Measurements from ENCODE around the gene PSMD4. TPM values are rescaled to one million over a fixed set of nuclear protein-coding genes. Genes with fewer than 3 reads are reported as not detected.
A peak's percentile ranks its signal among the peaks of the same experiment; 100 is the strongest.
"Not testable (repeated sequence)": the region's sequence is repeated elsewhere in the genome, so short reads cannot be mapped to it uniquely, and the experiment has no call there.

Gene PSMD4
- total RNA-seq (ENCODE audit: low replicate concordance) = 123 and 162 TPM in 2 replicates

GRCh38 chr1:151254217-151255213 lies at the start of gene PSMD4:
Gene PSMD4 (plus strand): TSS chr1:151254734. CDS start chr1:151254783, 49 bp downstream.
- H3K27me3 Mint-ChIP-seq (ENCODE audit: insufficient read depth, low read depth) = peaks cover 3% of the 10 kb centered on the region
- Histone ChIP-seq H3K4me2 (peak within 1 kb of the TSS; percentile 92), H3K4me3 (peak within 1 kb of the TSS; percentile 86), H3K9me3 (ENCODE audit: low read depth) (no peaks in the 10 kb centered on the region), H3K36me3 (no peaks in the 10 kb centered on the region), H2AFZ (replicated peaks) (peak within 1 kb of the TSS; percentile 69), H3K79me2 (ENCODE audit: low read depth) (peaks cover 51% of the 10 kb centered on the region), H3K27me3 (no peaks in the 10 kb centered on the region), H3K27ac (peak within 1 kb of the TSS; percentile 20), H4K20me1 (ENCODE audit: low read depth) (peaks cover 14% of the 10 kb centered on the region), H3K4me1 (no peaks in the 10 kb centered on the region), H3F3A (ENCODE audit: low read depth) (peaks cover 30% of the 10 kb centered on the region), H3K9ac (peak within 1 kb of the TSS; percentile 85)
- peak; percentile 95 for DNase-seq (ENCODE audit: low spot score)
- peaks cover 19% of the 10 kb centered on the region for H3K4me1 Mint-ChIP-seq
- peaks cover 2% of the 10 kb centered on the region for H3K9me3 Mint-ChIP-seq
- TF ChIP-seq CTCF (IDR thresholded peaks at IDR 0.05) (no peak), EZH2phosphoT487 (IDR thresholded peaks at IDR 0.05) (no peak), EZH2 (IDR thresholded peaks at IDR 0.05) (no peak)
- peak within 1 kb of the TSS; percentile 97 for H3K27ac Mint-ChIP-seq
- H3K4me3 Mint-ChIP-seq = peak within 1 kb of the TSS; percentile 99
- H3K36me3 Mint-ChIP-seq = peaks cover 8% of the 10 kb centered on the region

- not testable (repeated sequence) for DNase-seq (ENCODE audit: low spot score); H3K27me3 Mint-ChIP-seq (ENCODE audit: insufficient read depth, low read depth); H3K4me3 ChIP-seq; H3K9me3 Mint-ChIP-seq; H3K4me1 Mint-ChIP-seq; H3K27ac Mint-ChIP-seq; H3F3A ChIP-seq (ENCODE audit: low read depth); H3K27me3 ChIP-seq; H3K4me3 Mint-ChIP-seq; H2AFZ ChIP-seq (replicated peaks); H3K9me3 ChIP-seq (ENCODE audit: low read depth); H3K4me2 ChIP-seq; H3K27ac ChIP-seq; H3K36me3 ChIP-seq; H3K4me1 ChIP-seq; H3K9ac ChIP-seq
- Histone ChIP-seq H4K20me1 (ENCODE audit: low read depth) (peaks cover 96% of the 10 kb centered on the region), H3K79me2 (ENCODE audit: low read depth) (peaks cover 100% of the 10 kb centered on the region)
- peaks cover 14% of the 10 kb centered on the region for H3K36me3 Mint-ChIP-seq
These were observed 49.1 kb upstream of the PSMD4 start for GRCh38 chr1:151205381-151205965.

GRCh38 chr1:151210830-151211229 lies 43.7 kb upstream of the PSMD4 start:
- H3K4me1 ChIP-seq = no peaks in the 10 kb centered on the region
- no peaks in the 10 kb centered on the region for H3K9me3 ChIP-seq (ENCODE audit: low read depth)
- no peak for DNase-seq (ENCODE audit: low spot score)
- H3K9me3 Mint-ChIP-seq = no peaks in the 10 kb centered on the region
- no peak overlapping the region for H3K27ac ChIP-seq
- no peak overlapping the region for H2AFZ ChIP-seq (replicated peaks)
- H3K36me3 Mint-ChIP-seq = peaks cover 24% of the 10 kb centered on the region
- no peak overlapping the region for H3K4me2 ChIP-seq
- H3K4me1 Mint-ChIP-seq = peaks cover 2% of the 10 kb centered on the region
- peaks cover 3% of the 10 kb centered on the region for H3K27me3 Mint-ChIP-seq (ENCODE audit: insufficient read depth, low read depth)
- no peak overlapping the region for H3K4me3 Mint-ChIP-seq
- no peak overlapping the region for H3K9ac ChIP-seq
- peaks cover 100% of the 10 kb centered on the region for H3K79me2 ChIP-seq (ENCODE audit: low read depth)
- H3F3A ChIP-seq (ENCODE audit: low read depth) = peaks cover 9% of the 10 kb centered on the region
- no peaks in the 10 kb centered on the region for H3K27me3 ChIP-seq
- no peak overlapping the region for H3K27ac Mint-ChIP-seq
- no peak for TF ChIP-seq EZH2 (IDR thresholded peaks at IDR 0.05)
- TF ChIP-seq CTCF (IDR thresholded peaks at IDR 0.05) = no peak
- TF ChIP-seq EZH2phosphoT487 (IDR thresholded peaks at IDR 0.05) = no peak
- H3K4me3 ChIP-seq = no peak overlapping the region
- H3K36me3 ChIP-seq = peaks cover 4% of the 10 kb centered on the region
- H4K20me1 ChIP-seq (ENCODE audit: low read depth) = peaks cover 94% of the 10 kb centered on the region

All from neural progenitor cell (in vitro differentiated cells).